ENCODE measurements around the gene KIF13A.

Gene KIF13A

GRCh38 chr6:17928514-17929430 lies 58.7 kb downstream of the KIF13A start:
- TF ChIP-seq, protein P1, sequence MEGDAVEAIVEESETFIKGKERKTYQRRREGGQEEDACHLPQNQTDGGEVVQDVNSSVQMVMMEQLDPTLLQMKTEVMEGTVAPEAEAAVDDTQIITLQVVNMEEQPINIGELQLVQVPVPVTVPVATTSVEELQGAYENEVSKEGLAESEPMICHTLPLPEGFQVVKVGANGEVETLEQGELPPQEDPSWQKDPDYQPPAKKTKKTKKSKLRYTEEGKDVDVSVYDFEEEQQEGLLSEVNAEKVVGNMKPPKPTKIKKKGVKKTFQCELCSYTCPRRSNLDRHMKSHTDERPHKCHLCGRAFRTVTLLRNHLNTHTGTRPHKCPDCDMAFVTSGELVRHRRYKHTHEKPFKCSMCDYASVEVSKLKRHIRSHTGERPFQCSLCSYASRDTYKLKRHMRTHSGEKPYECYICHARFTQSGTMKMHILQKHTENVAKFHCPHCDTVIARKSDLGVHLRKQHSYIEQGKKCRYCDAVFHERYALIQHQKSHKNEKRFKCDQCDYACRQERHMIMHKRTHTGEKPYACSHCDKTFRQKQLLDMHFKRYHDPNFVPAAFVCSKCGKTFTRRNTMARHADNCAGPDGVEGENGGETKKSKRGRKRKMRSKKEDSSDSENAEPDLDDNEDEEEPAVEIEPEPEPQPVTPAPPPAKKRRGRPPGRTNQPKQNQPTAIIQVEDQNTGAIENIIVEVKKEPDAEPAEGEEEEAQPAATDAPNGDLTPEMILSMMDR (IDR thresholded peaks at IDR 0.05; ENCODE audit: low read depth, low read length), result no peak

DNA sequence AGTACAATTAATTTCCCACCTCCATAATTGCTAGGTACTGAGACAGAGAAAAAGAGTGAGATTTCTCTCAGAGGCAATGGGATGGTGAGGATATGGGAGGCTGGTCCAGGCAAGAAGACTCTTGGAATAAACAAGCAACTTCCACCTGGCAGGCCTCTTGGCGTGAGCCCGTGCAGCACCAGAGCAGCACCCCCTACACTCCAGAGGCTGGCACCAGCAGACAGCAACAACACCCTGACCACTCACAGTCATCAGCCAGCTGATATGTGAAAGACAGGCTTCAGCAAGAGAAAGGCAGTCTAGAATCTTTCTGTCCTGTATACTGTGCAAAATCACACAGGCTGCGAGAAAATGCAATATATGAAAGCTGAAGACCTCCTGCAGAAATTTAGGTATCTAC lies 59.7 kb downstream of the KIF13A start:
- TF ChIP-seq, protein P1 (IDR thresholded peaks at IDR 0.05; ENCODE audit: low read depth, low read length), result no peak

More at GRCh38 chr6:17928514-17929430, 58.7 kb downstream of the KIF13A start:
- no peak overlapping the region for H3K4me3 ChIP-seq (ENCODE audit: low read depth, low read length)

DNA sequence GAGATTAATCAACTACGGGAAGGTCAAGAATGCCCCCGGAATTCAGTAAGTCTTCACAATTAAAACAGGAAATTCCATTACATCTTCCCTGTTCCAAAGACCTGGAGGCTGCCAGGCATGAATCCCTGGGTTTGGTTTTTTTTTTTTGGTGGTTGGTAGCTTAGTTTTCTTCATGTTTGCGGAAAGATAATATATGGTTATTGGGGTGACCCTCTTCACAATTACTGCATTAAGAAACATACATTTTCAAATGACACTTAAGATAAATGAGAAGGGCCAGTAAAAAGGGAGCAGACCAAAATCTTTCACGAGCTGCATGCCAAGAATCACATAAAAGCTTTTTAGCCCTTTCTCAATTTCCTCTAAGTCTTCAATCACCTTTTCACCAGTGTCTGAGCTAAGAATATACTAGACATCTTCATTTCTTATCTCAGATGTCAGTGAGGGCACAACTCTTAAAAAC lies 64.0 kb downstream of the KIF13A start:
- TF ChIP-seq, protein P1 (IDR thresholded peaks at IDR 0.05; ENCODE audit: low read depth, low read length), result no peak
- H3K4me3 ChIP-seq (ENCODE audit: low read depth, low read length), result no peak overlapping the region

More for the DNA sequence above, 59.7 kb downstream of the KIF13A start:
- H3K4me3 ChIP-seq (ENCODE audit: low read depth, low read length), result no peak overlapping the region

DNA sequence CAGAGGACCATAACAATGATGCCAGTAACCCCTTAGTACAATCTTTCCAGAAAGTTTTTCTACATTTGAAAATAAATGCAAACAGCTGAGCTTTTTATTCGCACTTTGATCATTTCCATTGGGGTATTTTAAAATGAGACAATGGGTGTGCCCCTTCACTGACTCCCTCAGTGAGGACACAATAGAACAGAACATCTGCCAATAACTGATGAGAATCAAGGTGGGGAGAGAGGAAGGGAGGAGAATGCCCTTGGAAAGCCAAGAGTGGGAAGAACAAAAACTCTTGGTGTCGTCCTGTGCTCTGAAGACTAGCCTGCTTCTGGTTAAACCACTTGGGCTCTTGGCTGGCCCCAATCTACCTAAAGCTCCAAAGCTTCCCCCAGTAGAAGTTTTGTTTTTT lies 66.0 kb downstream of the KIF13A start:
- no peak overlapping the region for H3K4me3 ChIP-seq (ENCODE audit: low read depth, low read length)
- TF ChIP-seq, protein P1 (IDR thresholded peaks at IDR 0.05; ENCODE audit: low read depth, low read length), result no peak

DNA sequence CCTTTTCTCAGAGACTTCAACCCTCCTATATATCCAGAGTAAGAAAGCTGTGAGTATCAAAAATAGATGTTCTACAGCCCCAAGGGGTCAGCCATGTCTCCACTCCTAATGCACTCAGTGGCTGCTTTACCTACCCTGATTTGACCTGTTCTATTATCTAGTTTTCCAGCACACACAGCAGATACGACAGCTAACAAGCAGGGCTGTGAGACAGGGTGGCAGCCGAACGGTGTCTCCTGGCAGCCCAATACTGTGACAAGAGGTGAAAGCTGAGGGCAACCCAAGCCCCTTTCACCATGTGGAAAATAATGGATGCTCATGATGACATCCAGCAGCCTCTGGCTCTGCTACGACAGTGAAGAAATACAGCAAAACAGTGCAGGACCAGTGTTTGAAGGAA lies 67.9 kb downstream of the KIF13A start:
- TF ChIP-seq, protein P1 (IDR thresholded peaks at IDR 0.05; ENCODE audit: low read depth, low read length), result no peak
- no peak overlapping the region for H3K4me3 ChIP-seq (ENCODE audit: low read depth, low read length)

DNA sequence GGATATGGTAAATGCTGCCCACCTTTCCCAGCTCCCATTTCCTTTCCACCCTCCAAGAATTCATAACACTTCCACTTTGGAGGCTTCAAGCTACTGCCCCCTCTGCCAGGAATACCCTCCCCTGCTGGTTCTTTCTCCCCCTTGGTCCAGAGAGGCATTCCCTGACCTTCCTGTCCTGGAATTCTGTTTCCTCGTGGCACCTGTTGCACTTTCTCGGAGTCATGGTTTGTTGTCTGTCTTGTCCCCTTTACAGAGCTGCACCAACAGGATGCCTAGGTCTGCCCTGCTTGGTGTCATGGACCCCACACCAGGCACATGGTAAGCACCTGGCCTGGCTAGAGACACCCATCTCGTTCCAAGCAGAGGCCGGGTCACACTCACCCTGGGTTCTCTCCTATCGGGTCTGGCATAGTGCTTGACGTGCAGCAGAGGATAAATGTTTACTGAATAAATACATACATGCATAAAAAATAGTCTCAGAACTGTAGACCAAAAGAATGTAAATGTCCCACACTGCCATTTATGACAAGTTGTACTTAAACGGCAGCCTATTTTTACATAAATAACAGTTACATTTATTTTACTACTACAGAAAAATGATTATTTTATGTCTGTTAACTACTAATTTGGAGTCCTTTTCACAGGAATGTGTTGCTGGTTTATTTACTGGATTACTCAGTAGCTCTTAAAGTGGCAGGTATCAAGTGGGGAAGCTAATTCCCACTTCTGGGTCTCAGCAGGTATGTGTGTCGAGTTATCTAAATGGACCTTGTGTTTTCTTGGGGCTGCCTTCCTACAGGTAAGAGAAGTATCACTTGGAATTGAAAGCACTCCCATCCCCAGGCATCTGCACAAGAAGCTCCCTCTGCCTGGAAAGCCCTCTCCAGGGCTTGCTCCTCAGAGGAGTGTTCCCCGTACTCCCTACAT lies 69.3 kb downstream of the KIF13A start:
- H3K4me3 ChIP-seq (ENCODE audit: low read depth, low read length), result no peak overlapping the region
- TF ChIP-seq, protein P1 (IDR thresholded peaks at IDR 0.05; ENCODE audit: low read depth, low read length), result no peak

All from WI38 (cell line).